GM12878 (cell line): Measurements from ENCODE around the gene CAVIN1. TPM values are rescaled to one million over a fixed set of nuclear protein-coding genes. Genes with fewer than 3 reads are reported as not detected.

Experiments
- ATAC-seq: fragments of 200-7000 bp; cut with Tn5 transposase; 3 replicates; pipeline ENCODE4 v1.9.1; 2020; ENCODE audit warnings: mild to moderate bottlenecking, moderate library complexity
- BruUV-seq: library from RNA; stranded (reverse); fragments of 400-500 nt; replicated peaks from 2 replicates; lab custom pipeline; 2021; lab: Mats Ljungman, UMichigan
- CTCF ChIA-PET: fragments of 300-600 bp; sonication (Branson Sonifier 250); formaldehyde crosslinking; extraction: SDS; loops from one replicate; lab custom pipeline; 2021; ENCODE audit warnings: inconsistent platforms; lab: Yijun Ruan, JAX
- POLR2A ChIA-PET: fragments of 350-600 bp; formaldehyde crosslinking; extraction: SDS; loops from one replicate; lab custom pipeline; 2021; ENCODE audit warnings: inconsistent platforms; lab: Charles Lee
- RAD21 ChIA-PET: fragments of 300-600 bp; sonication (Branson Sonifier 250); formaldehyde crosslinking; loops from one replicate; lab custom pipeline; 2023; ENCODE audit warnings: antibody characterized with exemption; ENCODE audit not compliant: unreplicated experiment; lab: Charles Lee
- SMC1A ChIA-PET: fragments of 300-600 bp; sonication (Branson Sonifier 250); formaldehyde crosslinking; loops from one replicate; lab custom pipeline; 2023; ENCODE audit not compliant: unreplicated experiment, uncharacterized antibody; lab: Charles Lee
- DNase-seq: peaks from one replicate; pipeline ENCODE4 v3.0.0-alpha.2; 2011; ENCODE audit warnings: low read depth, low spot score
- FAIRE-seq: peaks from 3 replicates; lab custom pipeline; 2011; peaks lifted over from hg19 to GRCh38; lab: Jason Lieb, UNC
- H2AFZ ChIP-seq: 2 replicates; pipeline ENCODE4 v1.6.0; 2011; ENCODE audit warnings: low read depth, low read length, control low read depth; ENCODE audit not compliant: control insufficient read depth
- H3K27ac ChIP-seq: 2 replicates; pipeline ENCODE4 v1.5.1; 2011; ENCODE audit warnings: control low read depth; ENCODE audit not compliant: control insufficient read depth, insufficient read depth
- H3K27me3 ChIP-seq, 2 experiments: replicated peaks in 1 of 2; 2 replicates each; pipeline versions ENCODE4 v1.6.0 to v1.6.1; 2011; ENCODE audit warnings: low read length in 1 of 2; ENCODE audit not compliant: control insufficient read depth in 2 of 2, insufficient read depth in 2 of 2
- H3K36me3 ChIP-seq, 2 experiments: 2 replicates each; pipeline ENCODE4 v1.5.1; 2011; ENCODE audit warnings: low read length in 1 of 2; ENCODE audit not compliant: control insufficient read depth in 2 of 2, insufficient read depth in 2 of 2
- H3K4me1 ChIP-seq: 2 replicates; pipeline ENCODE4 v1.6.1; 2011; ENCODE audit warnings: mild to moderate bottlenecking, low read length, moderate library complexity, mixed read lengths; ENCODE audit not compliant: control insufficient read depth, insufficient read depth
- H3K4me2 ChIP-seq: 2 replicates; pipeline ENCODE4 v1.6.0; 2011; ENCODE audit warnings: control low read depth; ENCODE audit not compliant: control insufficient read depth, insufficient read depth
- H3K4me3 ChIP-seq: fragments of 200-600 bp; sonication (generic); 2 replicates; pipeline ENCODE4 v1.5.1; 2016
- H3K79me2 ChIP-seq: 2 replicates; pipeline ENCODE4 v1.6.0; 2011; ENCODE audit warnings: low read length; ENCODE audit not compliant: control insufficient read depth, insufficient read depth
- H3K9ac ChIP-seq: 2 replicates; pipeline ENCODE4 v1.8.0; 2011; ENCODE audit warnings: low read length, control low read depth, mixed read lengths; ENCODE audit not compliant: control insufficient read depth, insufficient read depth
- H3K9me3 ChIP-seq: replicated peaks from 3 replicates; pipeline ENCODE4 v1.5.1; 2011; ENCODE audit warnings: mild to moderate bottlenecking, low read length; ENCODE audit not compliant: control insufficient read depth, insufficient read depth
- H4K20me1 ChIP-seq: 2 replicates; pipeline ENCODE4 v1.6.0; 2011; ENCODE audit not compliant: control insufficient read depth, insufficient read depth
- BMI1 ChIP-seq: fragments of 450-650 bp; IDR thresholded peaks from 2 replicates; pipeline ENCODE4 v1.6.1; 2016; ENCODE audit warnings: mild to moderate bottlenecking, moderate library complexity, borderline replicate concordance
- HDAC2 ChIP-seq: fragments of 200-600 bp; sonication (generic); IDR thresholded peaks from 2 replicates; pipeline ENCODE4 v1.6.1; 2017
- IKZF1 ChIP-seq: fragments of 450-650 bp; conservative IDR thresholded peaks from 2 replicates; pipeline ENCODE4 v1.6.1; 2017; ENCODE audit warnings: antibody characterized with exemption, mild to moderate bottlenecking
- IRF5 ChIP-seq: fragments of 450-650 bp; IDR thresholded peaks from 2 replicates; pipeline ENCODE4 v1.6.1; 2017; ENCODE audit warnings: borderline replicate concordance
- KAT2A ChIP-seq: conservative IDR thresholded peaks from 2 replicates; pipeline ENCODE4 v1.6.1; 2011; ENCODE audit warnings: low read depth, low read length; ENCODE audit not compliant: control insufficient read depth
- RFX5 ChIP-seq: IDR thresholded peaks from 2 replicates; pipeline ENCODE4 v1.6.1; 2011; ENCODE audit warnings: low read depth, low read length, improper control_type of control experiment
- YY1 ChIP-seq: IDR thresholded peaks from 2 replicates; pipeline ENCODE4 v1.6.1; 2011; ENCODE audit warnings: low read depth, mild to moderate bottlenecking, low read length
- ZBTB4 ChIP-seq: fragments of 450-650 bp; formaldehyde crosslinking; IDR thresholded peaks from 2 replicates; pipeline ENCODE4 v1.4.0; 2022; ENCODE audit warnings: mild to moderate bottlenecking, moderate library complexity
- WGBS: methylation state at CpG from one replicate; pipeline ENCODE4 v1.1.6; 2016; ENCODE audit warnings: low lambda C conversion rate; ENCODE audit not compliant: insufficient replicate concordance, insufficient coverage; ENCODE audit errors: missing lambda C conversion rate; 5-methylcytosine and 5-hydroxymethylcytosine counted together
- in situ Hi-C: fragments of 300-500 bp; cut with MboI; formaldehyde crosslinking; loops from 9 replicates; pipeline ENCODE4 v1.14.3; 2018; ENCODE audit warnings: mixed read lengths
- intact Hi-C: fragments of 100-400 bp; cut with micrococcal nuclease; formaldehyde crosslinking; loops from one replicate; pipeline ENCODE4 v1.14.2; 2022; ENCODE audit not compliant: unreplicated experiment
- polyA plus RNA-seq, 11 experiments: library from polyadenylated mRNA; depleted of rRNA in 4 of 11; unstranded in 6 of 11; stranded (reverse) in 5 of 11; fragments of >200 nt; fragmentation: Nextera tagmentation in 4 of 11; fragmentation: Illumina TruSeq in 1 of 11; extraction: Ambion mirVana in 4 of 11; extraction: Trizol in 1 of 11; gene quantifications; 1 replicate in 1 of 11; 2 replicates in 10 of 11; pipeline versions ENCODE4 v1.2.1 to v1.2.3, GENCODE V29; 2011 to 2016; ENCODE audit warnings: inconsistent platforms in 2 of 11, missing spikeins in 2 of 11, low read depth in 1 of 11
- total RNA-seq, 4 experiments: library from RNA; depleted of rRNA in 3 of 4; stranded (reverse); fragments of >200 nt in 3 of 4; fragmentation: Illumina TruSeq in 1 of 4; extraction: Trizol in 1 of 4; gene quantifications; 2 replicates each; pipeline versions ENCODE4 v1.2.1 to v1.2.3, GENCODE V29; 2013 to 2021

CAVIN1 gene
- total and polyA plus RNA-seq, 10 of the 15 experiments (the other 5 are each of a cell fraction or from before 2014, with no cell fraction given), result 0.03 to 1.1 (median 0.37) TPM

- Histone ChIP-seq H3K27me3 (no peaks in the 10 kb centered on the region), H3K9me3 (no peaks in the 10 kb centered on the region), H3K79me2 (peaks cover 90% of the 10 kb centered on the region), H3K4me1 (peaks cover 19% of the 10 kb centered on the region), H3K27ac (0 out of 2 replicates have a peak overlapping the region, but pooled peaks have one; percentile 12), H3K4me2 (no peak overlapping the region), H4K20me1 (no peaks in the 10 kb centered on the region), H3K9ac (no peak overlapping the region), H3K4me3 (peak overlapping the region; percentile 38; the same call in 1 of the 2 replicates), H3K36me3 (0 out of 4 replicates have a peak, but pooled peaks cover 0 to 4% of the 10 kb centered on the region in 2 experiments), H2AFZ (no peak overlapping the region)
- CTCF ChIA-PET, result no interaction called here
- 98% methylated on average over 3 of the region's 3 CpGs for WGBS
- no peak for ATAC-seq
- BruUV-seq, result no TSS peak
- DNase-seq, result no peak
- intact Hi-C loops, result no loop called here
- TF ChIP-seq IKZF1 (no peak), RFX5 (no peak), HDAC2 (no peak), KAT2A (no peak), ZBTB4 (no peak), YY1 (no peak), IRF5 (no peak), BMI1 (no peak)
- SMC1A ChIA-PET, result interaction anchor here (0.6 to 0.8 kb wide), 2 partner anchors 10 to 12 kb away, joined by 3 to 4 read pairs; no protein-coding TSS in a partner anchor
- in situ Hi-C loops, result no loop called here
- RAD21 ChIA-PET, result no interaction called here
- POLR2A ChIA-PET, result interaction anchor here (0.6 to 1.4 kb wide), 5 partner anchors 22 to 46 kb away, joined by 3 to 7 read pairs (median 6); no protein-coding TSS in a partner anchor
- no peak for FAIRE-seq
Observed at GRCh38 chr17:42381898-42382297, 41.2 kb downstream of the CAVIN1 start.
